K562 (cell line): ENCODE results near the gene ZNF485. TPM values are rescaled to one million over a fixed set of nuclear protein-coding genes. Genes with fewer than 3 reads are reported as not detected.

ENCODE experiments used
- BACH1 ChIP-seq: fragments of 200-800 bp; sonication (Bioruptor generic); IDR thresholded peaks from 2 replicates; pipeline ENCODE4 v1.6.1; 2016; ENCODE audit warnings: missing genetic modification characterization, missing compliant biosample characterization
- SFPQ ChIP-seq: fragments of 200-400 bp; formaldehyde crosslinking; IDR thresholded peaks from 2 replicates; pipeline ENCODE4 v1.6.1; 2017; ENCODE audit warnings: mild to moderate bottlenecking, low read depth, low read length, moderate library complexity
- SIX5 ChIP-seq, 2 experiments: IDR thresholded peaks; 2 replicates each; pipeline ENCODE4 v1.6.1; 2011; ENCODE audit warnings: low read length in 2 of 2, borderline replicate concordance in 1 of 2, low read depth in 1 of 2, mild to moderate bottlenecking in 1 of 2, moderate library complexity in 1 of 2; ENCODE audit not compliant: insufficient read depth in 1 of 2
- SMARCE1 ChIP-seq: fragments of 450-650 bp; IDR thresholded peaks from 2 replicates; pipeline ENCODE4 v1.7.1; 2016; ENCODE audit warnings: mild to moderate bottlenecking
- TCF3 ChIP-seq: sonication (generic); formaldehyde crosslinking; IDR thresholded peaks from 2 replicates; pipeline ENCODE4 v1.4.0; 2020; ENCODE audit warnings: mild to moderate bottlenecking, missing genetic modification reagents
- TFAM ChIP-seq: fragments of 250-450 bp; sonication (Bioruptor Pico); conservative IDR thresholded peaks from 2 replicates; pipeline ENCODE4 v1.5.0; 2021; ENCODE audit warnings: mild to moderate bottlenecking, moderate library complexity
- ZNF140 ChIP-seq: fragments of 250-450 bp; sonication (Bioruptor Pico); IDR thresholded peaks from 2 replicates; pipeline ENCODE4 v1.8.0; 2021; ENCODE audit warnings: moderate library complexity, mild to moderate bottlenecking, inconsistent platforms
- ZNF384 ChIP-seq: IDR thresholded peaks from 2 replicates; pipeline ENCODE4 v1.6.1; 2012; ENCODE audit warnings: low read depth, low read length, improper control_type of control experiment
- polyA plus RNA-seq, 8 experiments: library from polyadenylated mRNA; depleted of rRNA in 4 of 8; stranded (reverse) in 5 of 8; unstranded in 3 of 8; fragments of >200 nt; fragmentation: Nextera tagmentation in 2 of 8; fragmentation: Illumina TruSeq in 1 of 8; extraction: Ambion mirVana in 2 of 8; extraction: Trizol in 1 of 8; gene quantifications; 2 replicates each; pipeline versions ENCODE4 v1.2.1 to v1.2.3, GENCODE V29; 2011 to 2014; ENCODE audit warnings: inconsistent platforms in 1 of 8, missing spikeins in 1 of 8
- total RNA-seq, 7 experiments: library from RNA; depleted of rRNA in 6 of 7; stranded (reverse); fragments of >200 nt in 6 of 7; fragmentation: Illumina TruSeq in 2 of 7; extraction: Trizol in 2 of 7; gene quantifications; 2 replicates each; pipeline versions ENCODE4 v1.2.1 to v1.2.3, GENCODE V29; 2011 to 2021; ENCODE audit warnings: low replicate concordance in 1 of 7
- TF ChIP-seq, protein P1 (sequence below): fragments of 450-650 bp; IDR thresholded peaks from 2 replicates; pipeline ENCODE4 v1.6.1; 2016; ENCODE audit warnings: mild to moderate bottlenecking, moderate library complexity
- TF ChIP-seq, protein P2 (sequence below): fragments of 450-650 bp; formaldehyde crosslinking; IDR thresholded peaks from 2 replicates; pipeline ENCODE4 v1.4.0; 2022; ENCODE audit warnings: missing genetic modification characterization

Gene ZNF485
- total and polyA plus RNA-seq, 9 of the 15 experiments (the other 6 are each of a cell fraction or from before 2014, with no cell fraction given) = 8.0 to 18.7 (median 11.9) TPM

- TF ChIP-seq SMARCE1 (no peak), ZNF140 (CRISPR knock-in tag) (no peak), SFPQ (no peak), SIX5 (IDR thresholded peaks at IDR 0.05; ENCODE audit: borderline replicate concordance in 1 of 2, insufficient read depth in 1 of 2, low read depth in 1 of 2, low read length in 2 of 2) (peak; percentile 82), TFAM (CRISPR knock-in tag) (no peak), ZNF384 (no peak), BACH1 (tag) (no peak), TCF3 (CRISPR knock-in tag) (no peak)
- TF ChIP-seq, protein P1, sequence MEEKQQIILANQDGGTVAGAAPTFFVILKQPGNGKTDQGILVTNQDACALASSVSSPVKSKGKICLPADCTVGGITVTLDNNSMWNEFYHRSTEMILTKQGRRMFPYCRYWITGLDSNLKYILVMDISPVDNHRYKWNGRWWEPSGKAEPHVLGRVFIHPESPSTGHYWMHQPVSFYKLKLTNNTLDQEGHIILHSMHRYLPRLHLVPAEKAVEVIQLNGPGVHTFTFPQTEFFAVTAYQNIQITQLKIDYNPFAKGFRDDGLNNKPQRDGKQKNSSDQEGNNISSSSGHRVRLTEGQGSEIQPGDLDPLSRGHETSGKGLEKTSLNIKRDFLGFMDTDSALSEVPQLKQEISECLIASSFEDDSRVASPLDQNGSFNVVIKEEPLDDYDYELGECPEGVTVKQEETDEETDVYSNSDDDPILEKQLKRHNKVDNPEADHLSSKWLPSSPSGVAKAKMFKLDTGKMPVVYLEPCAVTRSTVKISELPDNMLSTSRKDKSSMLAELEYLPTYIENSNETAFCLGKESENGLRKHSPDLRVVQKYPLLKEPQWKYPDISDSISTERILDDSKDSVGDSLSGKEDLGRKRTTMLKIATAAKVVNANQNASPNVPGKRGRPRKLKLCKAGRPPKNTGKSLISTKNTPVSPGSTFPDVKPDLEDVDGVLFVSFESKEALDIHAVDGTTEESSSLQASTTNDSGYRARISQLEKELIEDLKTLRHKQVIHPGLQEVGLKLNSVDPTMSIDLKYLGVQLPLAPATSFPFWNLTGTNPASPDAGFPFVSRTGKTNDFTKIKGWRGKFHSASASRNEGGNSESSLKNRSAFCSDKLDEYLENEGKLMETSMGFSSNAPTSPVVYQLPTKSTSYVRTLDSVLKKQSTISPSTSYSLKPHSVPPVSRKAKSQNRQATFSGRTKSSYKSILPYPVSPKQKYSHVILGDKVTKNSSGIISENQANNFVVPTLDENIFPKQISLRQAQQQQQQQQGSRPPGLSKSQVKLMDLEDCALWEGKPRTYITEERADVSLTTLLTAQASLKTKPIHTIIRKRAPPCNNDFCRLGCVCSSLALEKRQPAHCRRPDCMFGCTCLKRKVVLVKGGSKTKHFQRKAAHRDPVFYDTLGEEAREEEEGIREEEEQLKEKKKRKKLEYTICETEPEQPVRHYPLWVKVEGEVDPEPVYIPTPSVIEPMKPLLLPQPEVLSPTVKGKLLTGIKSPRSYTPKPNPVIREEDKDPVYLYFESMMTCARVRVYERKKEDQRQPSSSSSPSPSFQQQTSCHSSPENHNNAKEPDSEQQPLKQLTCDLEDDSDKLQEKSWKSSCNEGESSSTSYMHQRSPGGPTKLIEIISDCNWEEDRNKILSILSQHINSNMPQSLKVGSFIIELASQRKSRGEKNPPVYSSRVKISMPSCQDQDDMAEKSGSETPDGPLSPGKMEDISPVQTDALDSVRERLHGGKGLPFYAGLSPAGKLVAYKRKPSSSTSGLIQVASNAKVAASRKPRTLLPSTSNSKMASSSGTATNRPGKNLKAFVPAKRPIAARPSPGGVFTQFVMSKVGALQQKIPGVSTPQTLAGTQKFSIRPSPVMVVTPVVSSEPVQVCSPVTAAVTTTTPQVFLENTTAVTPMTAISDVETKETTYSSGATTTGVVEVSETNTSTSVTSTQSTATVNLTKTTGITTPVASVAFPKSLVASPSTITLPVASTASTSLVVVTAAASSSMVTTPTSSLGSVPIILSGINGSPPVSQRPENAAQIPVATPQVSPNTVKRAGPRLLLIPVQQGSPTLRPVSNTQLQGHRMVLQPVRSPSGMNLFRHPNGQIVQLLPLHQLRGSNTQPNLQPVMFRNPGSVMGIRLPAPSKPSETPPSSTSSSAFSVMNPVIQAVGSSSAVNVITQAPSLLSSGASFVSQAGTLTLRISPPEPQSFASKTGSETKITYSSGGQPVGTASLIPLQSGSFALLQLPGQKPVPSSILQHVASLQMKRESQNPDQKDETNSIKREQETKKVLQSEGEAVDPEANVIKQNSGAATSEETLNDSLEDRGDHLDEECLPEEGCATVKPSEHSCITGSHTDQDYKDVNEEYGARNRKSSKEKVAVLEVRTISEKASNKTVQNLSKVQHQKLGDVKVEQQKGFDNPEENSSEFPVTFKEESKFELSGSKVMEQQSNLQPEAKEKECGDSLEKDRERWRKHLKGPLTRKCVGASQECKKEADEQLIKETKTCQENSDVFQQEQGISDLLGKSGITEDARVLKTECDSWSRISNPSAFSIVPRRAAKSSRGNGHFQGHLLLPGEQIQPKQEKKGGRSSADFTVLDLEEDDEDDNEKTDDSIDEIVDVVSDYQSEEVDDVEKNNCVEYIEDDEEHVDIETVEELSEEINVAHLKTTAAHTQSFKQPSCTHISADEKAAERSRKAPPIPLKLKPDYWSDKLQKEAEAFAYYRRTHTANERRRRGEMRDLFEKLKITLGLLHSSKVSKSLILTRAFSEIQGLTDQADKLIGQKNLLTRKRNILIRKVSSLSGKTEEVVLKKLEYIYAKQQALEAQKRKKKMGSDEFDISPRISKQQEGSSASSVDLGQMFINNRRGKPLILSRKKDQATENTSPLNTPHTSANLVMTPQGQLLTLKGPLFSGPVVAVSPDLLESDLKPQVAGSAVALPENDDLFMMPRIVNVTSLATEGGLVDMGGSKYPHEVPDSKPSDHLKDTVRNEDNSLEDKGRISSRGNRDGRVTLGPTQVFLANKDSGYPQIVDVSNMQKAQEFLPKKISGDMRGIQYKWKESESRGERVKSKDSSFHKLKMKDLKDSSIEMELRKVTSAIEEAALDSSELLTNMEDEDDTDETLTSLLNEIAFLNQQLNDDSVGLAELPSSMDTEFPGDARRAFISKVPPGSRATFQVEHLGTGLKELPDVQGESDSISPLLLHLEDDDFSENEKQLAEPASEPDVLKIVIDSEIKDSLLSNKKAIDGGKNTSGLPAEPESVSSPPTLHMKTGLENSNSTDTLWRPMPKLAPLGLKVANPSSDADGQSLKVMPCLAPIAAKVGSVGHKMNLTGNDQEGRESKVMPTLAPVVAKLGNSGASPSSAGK = peak; percentile 97
- TF ChIP-seq, protein P2, sequence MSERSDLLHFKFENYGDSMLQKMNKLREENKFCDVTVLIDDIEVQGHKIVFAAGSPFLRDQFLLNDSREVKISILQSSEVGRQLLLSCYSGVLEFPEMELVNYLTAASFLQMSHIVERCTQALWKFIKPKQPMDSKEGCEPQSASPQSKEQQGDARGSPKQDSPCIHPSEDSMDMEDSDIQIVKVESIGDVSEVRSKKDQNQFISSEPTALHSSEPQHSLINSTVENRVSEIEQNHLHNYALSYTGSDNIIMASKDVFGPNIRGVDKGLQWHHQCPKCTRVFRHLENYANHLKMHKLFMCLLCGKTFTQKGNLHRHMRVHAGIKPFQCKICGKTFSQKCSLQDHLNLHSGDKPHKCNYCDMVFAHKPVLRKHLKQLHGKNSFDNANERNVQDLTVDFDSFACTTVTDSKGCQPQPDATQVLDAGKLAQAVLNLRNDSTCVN (CRISPR knock-in tag) = no peak
Measured at GRCh38 chr10:43606323-43607198, at the start of gene ZNF485 (continued).
